Hippocampal formation (tissue), 2 donors: ENCODE data around the gene CRIP2.
A peak's percentile ranks its signal among the peaks of the same experiment; 100 is the strongest.

Source experiments
- DNase-seq, 2 donors: peaks; one replicate each; lab custom pipeline; 2025; lab: John Stamatoyannopoulos, UW

The CRIP2 gene

GRCh38 chr14:105474483-105475268 is at the start of gene CRIP2:
TSS of gene CRIP2 (plus strand) at chr14:105474821. CDS start at chr14:105474863, 42 bp downstream.
- peak in 1 of 2 donors; percentile 21 for DNase-seq

GRCh38 chr14:105424861-105425260 is 49.8 kb upstream of the CRIP2 start:
- no peak for DNase-seq

GRCh38 chr14:105425823-105426247 is 48.8 kb upstream of the CRIP2 start:
- no peak for DNase-seq

GRCh38 chr14:105426416-105427130 is 48.0 kb upstream of the CRIP2 start:
- DNase-seq, result no peak

- DNase-seq, result no peak
Observed at GRCh38 chr14:105427412-105427811, 47.2 kb upstream of the CRIP2 start.

- DNase-seq, result no peak
Observed at GRCh38 chr14:105427936-105428485, 46.6 kb upstream of the CRIP2 start.

GRCh38 chr14:105430042-105430441 is 44.6 kb upstream of the CRIP2 start:
- DNase-seq, result no peak

- DNase-seq, result no peak
Observed at GRCh38 chr14:105430565-105430964, 44.1 kb upstream of the CRIP2 start.

GRCh38 chr14:105431256-105431655 is 43.4 kb upstream of the CRIP2 start:
- no peak for DNase-seq

GRCh38 chr14:105432657-105433056 is 42.0 kb upstream of the CRIP2 start:
- DNase-seq, result no peak

GRCh38 chr14:105433161-105433605 is 41.4 kb upstream of the CRIP2 start:
- DNase-seq, result no peak

GRCh38 chr14:105436402-105436801 is 38.2 kb upstream of the CRIP2 start:
- DNase-seq, result no peak

GRCh38 chr14:105436891-105437722 is 37.5 kb upstream of the CRIP2 start:
- no peak for DNase-seq

GRCh38 chr14:105437723-105438500 is 36.7 kb upstream of the CRIP2 start:
- DNase-seq, result no peak

- no peak for DNase-seq
Observed at GRCh38 chr14:105439179-105439578, 35.4 kb upstream of the CRIP2 start.

GRCh38 chr14:105439710-105440553 is 34.7 kb upstream of the CRIP2 start:
- DNase-seq, result no peak

- no peak for DNase-seq
Observed at GRCh38 chr14:105440554-105440900, 34.1 kb upstream of the CRIP2 start.

- DNase-seq, result no peak
Observed at GRCh38 chr14:105440992-105441391, 33.6 kb upstream of the CRIP2 start.

GRCh38 chr14:105442125-105442524 is 32.5 kb upstream of the CRIP2 start:
- no peak for DNase-seq

- no peak for DNase-seq
Observed at GRCh38 chr14:105442834-105443233, 31.8 kb upstream of the CRIP2 start.
